Mammary epithelial cell (primary cell): ENCODE results near the gene ATP2B3.

ENCODE experiments used
- EZH2 ChIP-seq: IDR thresholded peaks from 2 replicates; pipeline ENCODE4 v1.6.1; 2012; ENCODE audit warnings: low read length, inconsistent platforms, borderline replicate concordance
- TF ChIP-seq, protein P1 (sequence below), 2 donors: IDR thresholded peaks in 1 of 2; conservative IDR thresholded peaks in 1 of 2; 2 replicates each; pipeline ENCODE4 v1.5.1; 2011 to 2012; ENCODE audit warnings: inconsistent platforms in 2 of 2, low read length in 2 of 2, mild to moderate bottlenecking in 2 of 2, control low read depth in 1 of 2, low read depth in 1 of 2; ENCODE audit not compliant: insufficient read depth in 1 of 2; ENCODE audit errors: extremely low read depth in 1 of 2

DNA sequence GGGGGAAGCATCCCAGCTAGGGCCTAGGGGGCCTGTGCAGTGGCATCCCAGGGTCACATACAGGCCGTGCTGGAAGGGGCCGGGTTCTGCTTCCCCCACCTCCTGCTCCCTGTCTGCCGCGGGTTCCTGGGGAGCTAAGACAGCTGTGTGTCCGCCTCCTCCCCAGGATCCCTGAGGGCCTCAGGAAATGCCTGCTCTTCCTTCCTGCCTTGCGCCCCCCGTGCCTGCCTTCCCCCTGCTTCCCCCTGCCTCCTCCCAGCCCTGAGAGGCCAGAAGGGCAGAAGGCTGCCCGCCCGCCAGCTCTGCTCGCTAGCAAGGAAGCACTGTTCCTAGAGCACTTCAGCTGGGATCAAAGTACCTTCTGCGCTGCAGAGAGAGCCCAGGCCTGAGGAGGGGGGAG, 25.5 kb upstream of the ATP2B3 start:
- no peak for TF ChIP-seq EZH2
- TF ChIP-seq, protein P1, sequence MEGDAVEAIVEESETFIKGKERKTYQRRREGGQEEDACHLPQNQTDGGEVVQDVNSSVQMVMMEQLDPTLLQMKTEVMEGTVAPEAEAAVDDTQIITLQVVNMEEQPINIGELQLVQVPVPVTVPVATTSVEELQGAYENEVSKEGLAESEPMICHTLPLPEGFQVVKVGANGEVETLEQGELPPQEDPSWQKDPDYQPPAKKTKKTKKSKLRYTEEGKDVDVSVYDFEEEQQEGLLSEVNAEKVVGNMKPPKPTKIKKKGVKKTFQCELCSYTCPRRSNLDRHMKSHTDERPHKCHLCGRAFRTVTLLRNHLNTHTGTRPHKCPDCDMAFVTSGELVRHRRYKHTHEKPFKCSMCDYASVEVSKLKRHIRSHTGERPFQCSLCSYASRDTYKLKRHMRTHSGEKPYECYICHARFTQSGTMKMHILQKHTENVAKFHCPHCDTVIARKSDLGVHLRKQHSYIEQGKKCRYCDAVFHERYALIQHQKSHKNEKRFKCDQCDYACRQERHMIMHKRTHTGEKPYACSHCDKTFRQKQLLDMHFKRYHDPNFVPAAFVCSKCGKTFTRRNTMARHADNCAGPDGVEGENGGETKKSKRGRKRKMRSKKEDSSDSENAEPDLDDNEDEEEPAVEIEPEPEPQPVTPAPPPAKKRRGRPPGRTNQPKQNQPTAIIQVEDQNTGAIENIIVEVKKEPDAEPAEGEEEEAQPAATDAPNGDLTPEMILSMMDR (conservative IDR thresholded peaks at IDR 0.05 in 1 of 2, IDR thresholded peaks at IDR 0.05 in 1 of 2; ENCODE audit: extremely low read depth in 1 of 2, insufficient read depth in 1 of 2, low read depth in 1 of 2, low read length in 2 of 2), result no peak
